Erythroblast (primary cell): ENCODE measurements around the gene PDZK1IP1.

Experiments
- DNase-seq, 2 experiments: peaks; one replicate each; lab custom pipeline; 2025; lab: John Stamatoyannopoulos, UW
- GATA1 ChIP-seq: IDR thresholded peaks from 2 replicates; pipeline ENCODE4 v1.6.1; 2011; ENCODE audit warnings: low read depth, mild to moderate bottlenecking, control low read depth, low read length, moderate library complexity
- POLR2A ChIP-seq: IDR thresholded peaks from 2 replicates; pipeline ENCODE4 v1.6.1; 2011; ENCODE audit warnings: mild to moderate bottlenecking, low read length

The PDZK1IP1 gene

DNA sequence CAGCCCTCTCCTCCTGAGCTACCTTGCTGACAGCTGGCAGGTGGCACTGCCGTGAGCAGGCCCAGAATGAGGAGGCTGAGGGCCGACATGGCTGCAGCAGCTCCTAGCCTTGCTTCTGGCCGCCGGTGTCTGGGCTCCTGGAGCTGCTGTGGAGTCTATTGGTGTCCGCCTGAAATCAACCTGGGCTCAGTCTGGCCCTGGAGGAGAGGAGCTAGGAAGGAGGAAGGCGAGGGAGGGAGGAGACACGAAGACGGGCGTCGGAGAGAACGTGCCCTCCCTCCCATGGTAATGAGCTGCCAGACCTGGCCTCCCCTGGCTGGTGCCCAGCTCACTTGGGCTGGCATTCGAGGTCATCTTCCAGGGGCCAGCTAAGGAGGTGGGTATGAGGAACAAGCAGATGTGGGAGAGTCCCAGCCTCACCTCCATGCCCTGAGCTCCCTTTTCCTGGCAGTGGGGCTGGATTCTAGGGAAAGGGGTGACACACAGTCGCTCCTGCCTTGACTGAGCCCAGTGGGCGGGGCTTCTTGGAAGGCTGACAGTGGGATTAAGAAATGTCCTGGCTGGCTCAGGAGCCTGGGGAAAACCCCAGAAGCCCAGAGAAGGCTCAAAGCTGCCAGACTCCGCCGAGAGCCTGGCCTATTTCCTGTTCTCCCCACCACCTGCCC lies at the start of gene PDZK1IP1:
PDZK1IP1 (minus strand) TSS at position 193 of the 665 bp plus-strand sequence; CDS start at position 89, 104 bp downstream.
- peak in 1 of 2 experiments; percentile 62 for DNase-seq
- TF ChIP-seq GATA1: no peak
- peak; percentile 38 for TF ChIP-seq POLR2A

GRCh38 chr1:47238935-47239592 lies 49.2 kb upstream of the PDZK1IP1 start:
- peak; percentile 61 to 74 for DNase-seq
- TF ChIP-seq POLR2A (peak; percentile 26), GATA1 (no peak)

DNA sequence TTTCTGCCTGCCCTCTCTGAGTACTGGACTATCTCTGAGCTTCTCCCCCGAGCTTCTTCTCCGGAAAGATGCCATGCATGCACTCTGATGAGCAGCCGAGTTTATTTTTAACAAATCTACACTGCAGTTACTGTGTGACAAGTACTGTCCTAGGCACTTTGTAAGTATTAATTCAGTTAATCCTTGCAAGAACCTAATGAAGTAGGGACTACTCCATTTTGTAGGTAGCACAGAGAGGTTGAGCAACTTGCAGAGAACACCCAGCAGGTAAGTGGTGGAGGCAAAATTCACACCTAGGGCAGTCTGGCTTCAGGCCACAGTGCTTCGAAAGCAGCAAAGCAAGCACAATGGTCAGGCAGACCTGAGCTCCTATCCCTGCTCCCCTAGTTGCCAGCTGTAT lies 46.0 kb upstream of the PDZK1IP1 start:
- no peak for TF ChIP-seq POLR2A
- no peak for TF ChIP-seq GATA1

DNA sequence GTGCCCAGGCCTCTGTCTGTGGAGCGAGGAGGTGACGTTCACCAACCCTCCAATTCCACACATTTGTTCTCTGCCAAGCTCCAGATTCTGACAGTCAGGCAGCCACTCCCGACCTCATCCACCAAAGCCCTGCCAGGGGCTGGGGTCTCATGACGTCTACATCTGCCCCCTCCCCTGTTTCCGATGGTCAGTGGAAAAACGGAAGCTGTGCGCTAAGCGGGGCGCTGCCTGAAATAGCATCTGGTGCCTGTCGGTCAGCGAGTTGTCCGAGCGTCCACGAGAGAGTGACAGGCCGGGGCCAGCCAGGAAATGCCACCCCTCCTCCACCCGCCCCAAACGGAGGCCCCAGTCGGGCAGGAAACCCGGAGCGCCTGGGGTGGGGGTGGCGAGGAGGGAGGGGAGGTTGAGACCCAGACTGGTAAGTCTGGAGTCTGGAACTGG lies 45.4 kb upstream of the PDZK1IP1 start:
- no peak for DNase-seq
- no peak for TF ChIP-seq GATA1
- peak; percentile 23 for TF ChIP-seq POLR2A

More for the DNA sequence above, 46.0 kb upstream of the PDZK1IP1 start:
- no peak for DNase-seq

DNA sequence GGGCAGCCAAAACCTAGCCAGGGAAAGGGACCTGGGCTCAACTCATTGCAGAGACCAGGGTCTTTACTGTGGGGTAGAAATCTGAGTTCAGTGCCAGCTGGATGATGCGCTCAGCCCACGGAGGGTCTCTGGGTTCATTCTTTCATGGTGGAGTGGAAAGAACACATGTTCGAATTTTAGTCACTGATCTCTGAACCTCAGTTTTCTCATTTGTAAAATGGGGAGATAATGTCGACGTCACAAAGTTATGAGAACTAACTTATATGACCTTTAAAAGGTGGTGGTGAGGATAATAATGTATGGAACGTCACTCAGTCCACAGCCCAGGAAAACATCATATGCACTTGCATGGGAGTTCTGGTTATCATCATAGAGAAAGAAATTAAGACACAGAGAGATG lies 43.4 kb upstream of the PDZK1IP1 start:
- no peak for TF ChIP-seq GATA1
- TF ChIP-seq POLR2A: no peak
- peak in 1 of 2 experiments; percentile 59 for DNase-seq

DNA sequence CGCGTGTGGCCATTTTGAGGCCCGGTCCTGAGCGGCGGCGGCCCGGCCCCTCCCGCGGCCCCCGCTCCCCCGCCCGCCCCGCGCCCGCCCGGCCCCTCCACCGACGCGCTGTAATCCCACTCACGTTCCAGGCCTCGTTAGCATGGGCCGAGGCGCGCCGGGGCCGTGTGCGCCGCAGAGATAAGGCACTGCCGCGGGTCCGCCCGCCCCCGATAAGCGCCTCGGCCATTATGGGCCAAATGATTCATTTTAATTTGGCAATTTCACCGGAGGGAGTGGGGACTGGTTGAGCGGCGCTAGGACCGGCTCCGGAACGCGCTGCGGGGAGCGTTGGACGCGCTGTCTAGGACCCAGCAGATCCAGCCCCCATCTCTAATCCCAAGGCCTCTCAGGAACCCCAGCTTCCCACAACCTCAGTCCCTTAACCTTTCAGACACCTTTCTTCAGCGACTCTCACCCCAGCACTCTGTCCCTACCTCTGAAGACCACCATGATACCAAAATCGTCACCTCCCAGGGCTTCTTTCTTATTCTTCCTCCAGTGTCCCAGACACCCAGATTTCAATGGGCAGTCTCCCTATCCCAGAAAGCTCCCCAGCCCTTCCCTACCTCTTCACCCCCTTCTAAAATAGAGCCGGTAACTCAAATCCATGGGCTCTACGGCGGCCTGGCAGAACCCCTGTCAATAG lies 42.5 kb upstream of the PDZK1IP1 start, which contains the start of gene TAL1:
TAL1 (minus strand) TSS at position 39 of the 688 bp plus-strand sequence. CDS start 6,337 bp downstream, outside the sequence.
- peak; percentile 94 for TF ChIP-seq GATA1
- TF ChIP-seq POLR2A: peak; percentile 83
- DNase-seq: peak; percentile 98

DNA sequence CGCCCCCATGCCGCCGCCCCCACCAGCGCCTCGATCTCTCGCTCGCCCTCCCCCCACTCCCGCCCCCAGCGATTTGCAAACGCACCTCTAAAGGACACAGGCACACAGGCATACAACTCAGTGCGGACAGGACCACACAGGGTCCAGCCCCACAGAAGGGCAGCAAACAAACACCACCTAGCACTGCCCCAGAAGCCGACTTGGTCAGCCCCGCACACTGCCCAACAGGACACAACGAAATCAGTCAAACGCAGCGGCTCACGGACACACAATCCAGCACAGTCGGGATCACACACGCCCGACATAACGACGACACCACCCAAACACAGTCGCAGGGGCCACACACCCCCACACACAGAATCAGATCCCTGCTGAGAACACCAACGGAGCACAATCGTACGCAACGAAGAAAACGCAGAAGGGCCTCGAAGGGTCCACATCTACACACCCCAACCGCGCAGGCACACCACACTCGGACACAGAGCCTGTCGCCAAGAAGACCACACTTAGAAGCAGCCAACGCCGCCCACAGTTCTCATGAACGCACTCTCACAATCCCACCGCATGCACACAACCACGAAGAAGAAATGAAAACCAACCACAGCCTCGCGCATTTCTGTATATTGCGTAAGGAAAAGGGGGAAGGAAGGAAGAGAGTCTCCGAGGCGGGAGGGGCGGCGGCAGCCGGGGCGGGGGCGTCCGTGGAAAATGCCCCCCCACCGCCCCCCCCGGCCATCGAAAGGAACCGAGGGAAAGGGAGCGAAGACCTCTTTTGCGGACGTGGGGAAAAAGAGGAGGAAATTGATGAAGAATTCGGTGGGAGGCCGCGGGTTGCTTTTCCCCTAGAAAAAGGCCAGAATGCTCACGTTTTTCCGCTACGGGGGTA lies 41.7 kb upstream of the PDZK1IP1 start:
- no peak for TF ChIP-seq GATA1
- TF ChIP-seq POLR2A: peak; percentile 91
- peak; percentile 89 to 94 for DNase-seq

- TF ChIP-seq POLR2A (no peak), GATA1 (no peak)
- no peak for DNase-seq
Measured at GRCh38 chr1:47230692-47231300, 41.0 kb upstream of the PDZK1IP1 start.

GRCh38 chr1:47229886-47230691 lies 40.3 kb upstream of the PDZK1IP1 start:
- TF ChIP-seq GATA1: no peak
- TF ChIP-seq POLR2A: no peak
- DNase-seq: peak in 1 of 2 experiments; percentile 66

DNA sequence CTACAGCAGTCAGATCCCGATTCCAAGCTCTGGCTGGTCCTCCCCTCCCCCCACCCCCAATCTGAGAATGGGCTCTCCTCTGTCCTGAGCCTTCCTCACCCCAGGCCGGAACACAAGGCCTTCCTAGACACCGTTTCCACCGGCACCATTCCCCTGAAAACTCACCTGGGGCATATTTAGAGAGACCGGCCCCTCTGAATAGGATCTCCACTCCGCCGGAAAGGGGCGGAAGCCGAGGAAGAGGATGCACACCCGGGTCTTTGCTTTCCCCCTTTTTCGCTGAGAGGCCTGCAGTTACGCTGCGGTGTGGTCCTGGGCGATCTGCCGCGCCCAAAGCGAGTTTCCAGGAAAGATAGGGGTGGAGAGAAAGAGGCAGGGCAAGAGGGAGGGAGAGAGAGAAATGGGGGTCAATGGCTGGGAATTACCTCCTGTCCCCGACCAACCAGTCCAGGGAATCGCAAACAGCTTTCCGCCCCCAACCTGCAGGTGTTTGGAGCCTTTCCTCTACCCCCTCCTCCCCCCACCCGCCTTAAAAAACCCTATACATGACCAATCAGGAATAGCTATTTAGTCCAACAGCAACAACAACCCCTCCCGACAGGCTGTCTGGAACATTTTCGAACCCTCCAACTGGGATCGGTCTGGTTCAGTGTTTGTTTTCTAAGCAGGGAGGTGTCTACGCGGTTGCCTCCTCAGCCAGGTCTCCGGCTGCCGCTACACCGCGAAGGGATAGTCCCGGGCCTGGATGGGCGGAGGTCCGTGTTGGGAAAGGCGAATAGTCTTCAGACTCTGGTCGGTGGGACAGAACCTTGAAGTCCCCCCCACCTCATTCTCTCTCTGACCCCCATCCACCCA lies 39.4 kb upstream of the PDZK1IP1 start:
- TF ChIP-seq POLR2A (peak; percentile 90), GATA1 (no peak)
- DNase-seq: peak; percentile 88 to 91

DNA sequence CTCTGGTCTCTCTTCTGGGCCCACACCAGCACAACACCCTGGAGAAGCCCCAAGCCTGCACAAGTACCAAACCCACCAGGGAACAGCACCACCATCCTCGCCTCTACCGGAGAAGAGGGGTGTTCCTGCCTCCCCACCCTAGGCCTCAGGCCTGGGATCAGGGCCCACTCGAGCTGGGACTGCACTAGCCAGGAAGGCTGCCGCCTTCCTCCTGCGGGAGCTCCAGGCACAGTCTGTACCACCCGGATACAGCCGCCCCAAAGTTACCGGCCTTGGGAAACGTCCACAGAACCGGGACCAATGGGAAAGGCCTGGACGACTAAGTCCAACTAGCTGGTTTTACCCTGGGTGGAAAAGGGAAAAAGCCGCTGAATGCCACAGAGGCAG lies 38.8 kb upstream of the PDZK1IP1 start:
- peak in 1 of 2 experiments; percentile 74 for DNase-seq
- no peak for TF ChIP-seq GATA1
- TF ChIP-seq POLR2A: no peak
